HepG2 (cell line): ENCODE results near the gene MGAT1. TPM values are rescaled to one million over a fixed set of nuclear protein-coding genes. Genes with fewer than 3 reads are reported as not detected.

Source experiments
- BRD4 ChIP-seq: sonication (generic); formaldehyde crosslinking; IDR thresholded peaks from 2 replicates; pipeline ENCODE4 v1.4.0; 2020; ENCODE audit warnings: missing genetic modification reagents
- CREBL2 ChIP-seq: sonication (generic); formaldehyde crosslinking; IDR thresholded peaks from 2 replicates; pipeline ENCODE4 v1.8.1; 2023; ENCODE audit warnings: missing genetic modification reagents, mild to moderate bottlenecking, borderline replicate concordance
- HDAC6 ChIP-seq: fragments of 200-600 bp; sonication (generic); IDR thresholded peaks from 2 replicates; pipeline ENCODE4 v1.7.0; 2017; ENCODE audit warnings: mild to moderate bottlenecking, antibody characterized with exemption, low read length, low read depth
- JUND ChIP-seq: sonication (generic); formaldehyde crosslinking; IDR thresholded peaks from 2 replicates; pipeline ENCODE4 v1.8.0; 2022; ENCODE audit warnings: mild to moderate bottlenecking, missing genetic modification reagents
- KLF12 ChIP-seq: sonication (generic); formaldehyde crosslinking; IDR thresholded peaks from 2 replicates; pipeline ENCODE4 v1.4.0; 2020; ENCODE audit warnings: missing genetic modification reagents, borderline replicate concordance
- MIXL1 ChIP-seq: IDR thresholded peaks from 2 replicates; pipeline ENCODE4 v1.6.1; 2016
- MNT ChIP-seq: fragments of 450-650 bp; IDR thresholded peaks from 2 replicates; pipeline ENCODE4 v1.6.1; 2016
- NCOA1 ChIP-seq: sonication (generic); formaldehyde crosslinking; IDR thresholded peaks from 2 replicates; pipeline ENCODE4 v1.9.0; 2021; ENCODE audit warnings: missing genetic modification reagents
- NFKB2 ChIP-seq: sonication (generic); formaldehyde crosslinking; IDR thresholded peaks from 2 replicates; pipeline ENCODE4 v1.4.0; 2020; ENCODE audit warnings: missing genetic modification reagents, borderline replicate concordance
- NONO ChIP-seq, 2 experiments: fragments of 450-650 bp in 1 of 2; sonication (generic) in 1 of 2; formaldehyde crosslinking in 1 of 2; IDR thresholded peaks in 1 of 2; conservative IDR thresholded peaks in 1 of 2; 2 replicates each; pipeline versions ENCODE4 v1.6.1 to v1.8.0; 2017 to 2022; ENCODE audit warnings: mild to moderate bottlenecking in 1 of 2, missing genetic modification reagents in 1 of 2, moderate library complexity in 1 of 2
- ZBTB1 ChIP-seq: sonication (generic); formaldehyde crosslinking; IDR thresholded peaks from 2 replicates; pipeline ENCODE4 v1.4.0; 2020; ENCODE audit warnings: missing genetic modification reagents, borderline replicate concordance
- ZBTB10 ChIP-seq: sonication (generic); formaldehyde crosslinking; IDR thresholded peaks from 2 replicates; pipeline ENCODE4 v1.4.0; 2020; ENCODE audit warnings: missing genetic modification reagents, borderline replicate concordance
- ZNF232 ChIP-seq: sonication (generic); formaldehyde crosslinking; IDR thresholded peaks from 2 replicates; pipeline ENCODE4 v1.4.0; 2020; ENCODE audit warnings: missing genetic modification reagents, borderline replicate concordance
- ZNF280B ChIP-seq: sonication (generic); formaldehyde crosslinking; IDR thresholded peaks from 2 replicates; pipeline ENCODE4 v1.5.0; 2020; ENCODE audit warnings: missing genetic modification reagents, mild to moderate bottlenecking, borderline replicate concordance
- ZNF34 ChIP-seq: sonication (generic); formaldehyde crosslinking; IDR thresholded peaks from 2 replicates; pipeline ENCODE4 v1.4.0; 2020; ENCODE audit warnings: mild to moderate bottlenecking, missing genetic modification reagents, borderline replicate concordance
- ZNF414 ChIP-seq: sonication (generic); formaldehyde crosslinking; IDR thresholded peaks from 2 replicates; pipeline ENCODE4 v1.5.0; 2020; ENCODE audit warnings: missing genetic modification reagents
- ZNF501 ChIP-seq: sonication (generic); formaldehyde crosslinking; IDR thresholded peaks from 2 replicates; pipeline ENCODE4 v1.5.1; 2020; ENCODE audit warnings: mild to moderate bottlenecking, moderate library complexity, missing genetic modification reagents
- ZNF546 ChIP-seq: sonication (generic); formaldehyde crosslinking; conservative IDR thresholded peaks from 2 replicates; pipeline ENCODE4 v1.8.1; 2023; ENCODE audit warnings: mild to moderate bottlenecking, missing genetic modification reagents
- ZNF652 ChIP-seq: IDR thresholded peaks from 2 replicates; pipeline ENCODE4 v1.6.1; 2016; ENCODE audit warnings: low read depth, borderline replicate concordance
- ZNF674 ChIP-seq: sonication (generic); formaldehyde crosslinking; IDR thresholded peaks from 2 replicates; pipeline ENCODE4 v1.5.0; 2020; ENCODE audit warnings: low read depth, mild to moderate bottlenecking, missing genetic modification reagents
- ZNF724P ChIP-seq: sonication (generic); formaldehyde crosslinking; IDR thresholded peaks from 2 replicates; pipeline ENCODE4 v1.8.0; 2022; ENCODE audit warnings: missing genetic modification reagents, borderline replicate concordance
- ZNF737 ChIP-seq: sonication (generic); formaldehyde crosslinking; IDR thresholded peaks from 2 replicates; pipeline ENCODE4 v1.5.0; 2020; ENCODE audit warnings: missing genetic modification reagents, mild to moderate bottlenecking, borderline replicate concordance
- ZSCAN29 ChIP-seq: sonication (generic); formaldehyde crosslinking; conservative IDR thresholded peaks from 2 replicates; pipeline ENCODE4 v1.4.0; 2020; ENCODE audit warnings: mild to moderate bottlenecking, missing genetic modification reagents
- polyA plus RNA-seq, 8 experiments: library from polyadenylated mRNA; depleted of rRNA in 3 of 8; stranded (reverse) in 7 of 8; unstranded in 1 of 8; fragments of >200 nt; fragmentation: Illumina TruSeq in 4 of 8; extraction: Trizol in 4 of 8; gene quantifications; 2 replicates each; pipeline versions ENCODE4 v1.2.1 to v1.2.3, GENCODE V29; 2011 to 2016; ENCODE audit warnings: low read depth in 4 of 8, missing spikeins in 1 of 8, mixed read lengths in 1 of 8; ENCODE audit not compliant: insufficient read depth in 1 of 8
- total RNA-seq, 5 experiments: library from RNA; depleted of rRNA; stranded (reverse); fragments of >200 nt; fragmentation: Illumina TruSeq; extraction: Trizol; gene quantifications; 2 replicates each; pipeline ENCODE4 v1.2.3, GENCODE V29; 2016; ENCODE audit warnings: low read depth in 1 of 5

Gene MGAT1
- total and polyA plus RNA-seq, 2 of the 13 experiments (the other 11 are each of a cell fraction or from before 2014, with no cell fraction given): 50.1 to 55.3 TPM

GRCh38 chr5:180810210-180810958 lies 7.8 kb upstream of the MGAT1 start (continued):
- TF ChIP-seq NCOA1 (CRISPR knock-in tag): peak; percentile 4; the same call in 1 of the 2 replicates
- TF ChIP-seq ZSCAN29 (CRISPR knock-in tag): peak; percentile 61; the same call in 1 of the 2 replicates
- TF ChIP-seq MNT: peak; percentile 22; the same call in 1 of the 2 replicates
- TF ChIP-seq ZNF34 (CRISPR knock-in tag): peak; percentile 90
- no peak for TF ChIP-seq ZNF724P
- TF ChIP-seq CREBL2 (CRISPR knock-in tag): peak; percentile 26; the same call in 1 of the 2 replicates
- peak; percentile 92 for TF ChIP-seq ZNF501 (CRISPR knock-in tag)
- TF ChIP-seq ZNF232 (CRISPR knock-in tag): no peak
- no peak for TF ChIP-seq ZBTB1
- no peak; the same call in 1 of the 2 replicates for TF ChIP-seq BRD4
- TF ChIP-seq ZNF546 (CRISPR knock-in tag): peak; percentile 68; the same call in 1 of the 2 replicates
- TF ChIP-seq ZNF280B: peak; percentile 12; the same call in 1 of the 2 replicates
- no peak for TF ChIP-seq ZNF674 (CRISPR knock-in tag)
- no peak for TF ChIP-seq HDAC6
- TF ChIP-seq ZNF737 (CRISPR knock-in tag): no peak
- TF ChIP-seq ZNF414: peak; percentile 56; the same call in 1 of the 2 replicates
- no peak for TF ChIP-seq NONO (IDR thresholded peaks at IDR 0.05)
- peak; percentile 88 for TF ChIP-seq NONO (CRISPR knock-in tag; conservative IDR thresholded peaks at IDR 0.05)
- TF ChIP-seq MIXL1 (CRISPR knock-in tag): no peak
- no peak for TF ChIP-seq ZNF652 (CRISPR knock-in tag)
- TF ChIP-seq NFKB2 (CRISPR knock-in tag): peak; percentile 84; the same call in 1 of the 2 replicates
- no peak for TF ChIP-seq JUND (CRISPR knock-in tag)
- TF ChIP-seq KLF12: no peak
- TF ChIP-seq ZBTB10 (CRISPR knock-in tag): no peak
